ENCODE data around the gene ITGA2.

The ITGA2 gene

GRCh38 chr5:53055365-53055764 is 66.2 kb downstream of the ITGA2 start:
- no peak for DNase-seq (ENCODE audit: low read depth in 2 of 2)

DNA sequence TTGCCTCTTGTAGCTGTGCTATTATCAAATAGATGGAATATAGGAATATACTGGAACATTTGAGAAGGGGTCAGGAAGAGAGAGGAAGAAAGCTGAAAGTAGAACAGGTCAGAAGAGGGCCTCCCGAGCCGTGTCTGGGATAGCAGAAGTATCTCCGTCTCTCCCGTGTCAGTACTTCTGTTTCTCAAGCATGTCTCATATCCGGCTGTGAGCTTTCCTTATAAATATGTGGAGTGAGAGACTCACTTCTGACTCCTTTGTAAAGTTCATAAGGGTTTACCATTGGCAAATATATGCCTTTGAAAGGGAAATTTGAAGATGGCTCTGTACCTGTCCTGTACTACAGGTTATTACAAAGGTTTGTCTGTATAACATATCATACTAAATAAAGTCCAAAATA is 70.1 kb downstream of the ITGA2 start:
- no peak for DNase-seq (ENCODE audit: low read depth in 2 of 2)

GRCh38 chr5:53063176-53063575 is 74.0 kb downstream of the ITGA2 start:
- no peak for DNase-seq (ENCODE audit: low read depth in 2 of 2)

DNA sequence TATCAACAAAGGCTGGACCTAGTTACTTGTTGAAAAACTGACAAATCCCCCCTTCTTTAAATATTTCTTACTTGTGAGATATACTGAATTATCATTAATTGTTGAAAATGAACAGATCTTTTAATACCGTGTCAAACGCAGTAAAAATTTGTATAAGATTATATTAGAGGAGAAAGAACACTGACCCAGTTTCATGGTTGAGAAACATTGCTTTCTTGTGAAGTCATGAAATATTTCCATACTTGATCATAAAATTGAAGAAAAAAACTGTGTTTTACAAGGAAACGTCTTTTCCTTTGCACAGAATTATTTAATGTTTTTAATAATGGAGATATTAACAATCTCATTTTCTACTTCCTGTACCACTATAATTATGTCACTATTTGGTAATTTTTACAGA is 74.6 kb downstream of the ITGA2 start:
- no peak for DNase-seq (ENCODE audit: low read depth in 2 of 2)

DNA sequence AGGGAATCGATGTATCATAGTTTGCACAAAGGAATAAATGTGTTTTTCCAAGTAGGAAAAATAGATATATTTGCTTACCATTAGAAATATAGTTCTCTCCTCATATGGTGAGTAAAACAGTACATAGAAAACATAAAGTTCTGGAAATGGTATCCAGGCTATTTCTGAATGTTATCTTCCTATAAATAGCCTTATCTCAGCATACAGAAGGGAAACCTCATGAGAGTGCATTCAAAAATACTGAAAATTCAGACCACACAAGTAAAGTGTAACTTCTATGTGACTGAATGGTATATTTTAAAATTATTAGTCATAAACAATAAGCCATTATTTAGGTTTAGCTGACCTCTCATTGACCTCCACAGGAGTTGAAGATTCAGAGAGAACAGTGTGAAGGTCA is 76.9 kb downstream of the ITGA2 start:
- DNase-seq (ENCODE audit: low read depth in 2 of 2): no peak

DNA sequence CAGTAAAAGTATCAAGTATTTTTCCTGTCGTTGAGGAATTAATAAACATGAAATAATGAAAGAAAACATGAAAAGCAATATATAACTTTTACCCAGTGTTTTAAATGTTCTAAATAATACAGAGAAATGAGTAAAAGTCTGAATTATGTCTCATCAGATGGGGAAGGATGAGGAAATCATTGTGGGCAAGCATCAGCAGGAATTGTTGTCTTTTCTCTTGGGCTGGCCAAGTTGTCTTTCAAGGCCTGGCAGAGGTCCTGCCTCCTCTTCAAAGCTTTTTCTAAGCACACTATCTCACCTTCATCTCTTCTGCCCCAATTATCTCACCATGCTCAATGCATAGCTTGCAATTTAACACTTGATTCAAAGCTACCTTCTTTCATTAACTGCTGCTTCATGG is 78.5 kb downstream of the ITGA2 start:
- DNase-seq (ENCODE audit: low read depth in 2 of 2): no peak

- no peak for DNase-seq (ENCODE audit: low read depth in 2 of 2)
These were observed 79.2 kb downstream of the ITGA2 start for GRCh38 chr5:53068291-53068836.

DNA sequence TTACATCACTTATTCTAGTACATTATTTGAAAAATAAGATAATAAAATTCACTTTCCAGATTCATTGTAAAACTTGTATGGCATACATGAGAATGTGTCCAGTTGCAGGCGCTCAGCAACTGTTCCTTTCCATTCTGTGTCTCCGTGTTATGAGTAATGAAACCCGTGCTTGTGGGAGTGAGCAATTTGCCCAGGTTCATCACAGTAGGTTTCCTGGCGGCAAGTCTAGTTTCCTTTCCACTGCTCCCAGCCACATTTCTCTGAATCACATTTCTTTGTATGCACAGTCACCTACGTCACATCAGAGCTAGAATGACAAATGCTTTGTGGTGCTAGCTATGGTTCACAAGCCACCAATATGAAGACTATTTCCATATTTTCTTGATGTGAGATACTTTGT is 80.5 kb downstream of the ITGA2 start:
- DNase-seq (ENCODE audit: low read depth in 2 of 2): peak; percentile 19 to 46

- no peak for DNase-seq (ENCODE audit: low read depth in 2 of 2)
These were observed 82.1 kb downstream of the ITGA2 start for GRCh38 chr5:53071298-53071697.

DNA sequence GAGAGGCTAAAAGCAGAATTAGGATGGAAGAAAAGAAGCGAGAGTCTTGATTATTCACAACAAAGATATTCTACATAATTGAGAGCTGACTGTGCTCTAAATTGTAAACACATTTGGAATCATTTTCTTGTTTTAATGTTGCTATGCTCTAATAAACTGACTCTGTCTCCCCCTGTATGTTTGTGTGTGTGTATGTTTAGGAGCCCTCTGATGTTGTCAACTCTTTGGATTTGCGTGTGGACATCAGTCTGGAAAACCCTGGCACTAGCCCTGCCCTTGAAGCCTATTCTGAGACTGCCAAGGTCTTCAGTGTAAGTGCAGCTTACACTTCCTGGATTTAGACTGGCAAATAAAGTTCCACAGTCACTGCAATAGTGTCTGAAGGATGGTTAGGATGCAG is 82.6 kb downstream of the ITGA2 start:
- DNase-seq (ENCODE audit: low read depth in 2 of 2): no peak

- no peak for DNase-seq (ENCODE audit: low read depth in 2 of 2)
These were observed 84.2 kb downstream of the ITGA2 start for GRCh38 chr5:53073348-53073747.

DNA sequence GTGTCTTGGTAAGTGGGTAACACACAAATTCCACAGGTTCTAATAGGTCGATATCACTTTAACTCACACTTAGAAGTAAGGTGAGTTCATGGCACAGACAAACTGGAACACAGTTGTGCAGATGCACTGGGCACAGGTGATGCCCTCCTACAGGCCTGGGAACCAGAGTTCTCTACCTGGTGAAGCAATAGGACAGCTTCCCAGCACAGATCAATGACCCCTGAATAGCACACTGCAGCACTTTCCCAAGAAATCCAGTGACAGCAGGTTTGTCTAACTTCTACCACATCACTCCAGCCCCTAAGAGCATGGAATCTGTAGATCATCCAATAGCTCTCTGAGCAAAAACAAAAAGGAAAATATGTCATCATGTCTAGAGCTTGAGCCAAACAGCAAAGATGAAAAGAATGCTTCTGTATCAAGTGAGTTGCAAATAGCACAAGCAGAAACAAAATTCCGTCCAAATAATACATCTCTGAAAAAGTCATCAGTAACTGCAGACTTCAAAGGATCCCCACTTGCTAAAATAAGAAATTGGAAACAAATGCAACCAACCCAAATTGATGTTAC is 86.9 kb downstream of the ITGA2 start:
- no peak for DNase-seq (ENCODE audit: low read depth in 2 of 2)

DNA sequence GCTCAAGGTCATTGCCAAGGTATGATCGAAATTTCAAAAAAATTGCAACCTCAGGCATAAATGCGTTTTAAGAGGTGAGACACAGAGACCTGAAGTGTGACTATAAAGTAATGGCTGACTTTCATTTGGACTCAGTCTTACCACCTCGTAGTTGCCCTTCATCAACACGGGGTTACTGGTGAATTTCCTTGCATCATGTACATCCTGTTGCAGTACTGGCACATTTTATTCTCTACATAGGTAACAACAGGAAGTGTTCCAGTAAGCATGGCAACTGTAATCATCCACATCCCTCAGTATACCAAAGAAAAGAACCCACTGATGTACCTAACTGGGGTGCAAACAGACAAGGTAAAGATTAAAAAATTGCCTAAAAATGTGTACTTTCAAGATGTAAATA is 91.1 kb downstream of the ITGA2 start:
- DNase-seq (ENCODE audit: low read depth in 2 of 2): no peak

- DNase-seq (ENCODE audit: low read depth in 2 of 2): no peak
These were observed 94.8 kb downstream of the ITGA2 start for GRCh38 chr5:53083927-53084326.

GRCh38 chr5:53084546-53085255 is 95.5 kb downstream of the ITGA2 start:
- DNase-seq (ENCODE audit: low read depth in 2 of 2): no peak

DNA sequence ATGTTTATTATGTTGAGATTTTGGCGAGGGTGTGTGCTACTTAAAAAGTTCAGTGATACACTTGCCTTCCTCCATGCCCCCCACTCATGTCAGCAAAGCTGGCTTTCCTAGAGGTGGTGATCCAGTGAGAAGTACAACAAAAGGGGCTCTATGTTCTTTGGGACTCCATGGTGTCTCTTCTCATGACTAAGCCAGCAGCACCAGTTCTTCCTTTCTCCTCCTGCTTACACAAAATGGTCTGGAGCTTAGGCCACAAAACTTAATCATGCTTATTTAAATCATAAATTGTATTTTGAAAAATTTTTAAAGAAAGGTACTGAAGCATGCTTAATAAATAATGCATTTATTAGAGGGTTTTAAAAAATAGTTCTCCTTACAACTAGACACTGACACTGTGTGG is 98.0 kb downstream of the ITGA2 start:
- DNase-seq (ENCODE audit: low read depth in 2 of 2): no peak

- no peak for DNase-seq (ENCODE audit: low read depth in 2 of 2)
These were observed 98.5 kb downstream of the ITGA2 start for GRCh38 chr5:53087621-53088121.

DNA sequence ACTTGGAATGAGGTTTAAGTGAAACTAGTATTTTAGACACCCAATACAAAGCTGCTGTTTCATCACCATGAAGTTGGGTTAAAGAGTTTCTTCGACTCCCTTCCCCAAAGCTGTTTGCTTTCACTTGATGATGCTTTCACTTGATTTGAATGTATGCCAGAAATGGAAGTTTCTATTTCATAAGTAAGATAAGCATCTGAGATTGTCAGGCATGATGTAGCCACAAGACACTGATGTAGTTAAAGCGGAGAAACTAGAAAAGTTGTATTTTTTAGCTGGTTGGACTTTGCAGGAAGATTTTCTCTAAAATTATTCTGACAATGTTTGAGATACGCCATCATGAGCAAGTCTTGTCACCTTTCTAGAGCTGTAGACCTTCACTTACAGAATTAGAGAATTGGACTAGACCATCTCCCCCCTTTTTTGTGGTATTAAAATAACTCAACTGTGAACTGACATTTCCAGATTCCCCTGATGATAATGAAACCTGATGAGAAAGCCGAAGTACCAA is 100.4 kb downstream of the ITGA2 start:
- DNase-seq (ENCODE audit: low read depth in 2 of 2): no peak

DNA sequence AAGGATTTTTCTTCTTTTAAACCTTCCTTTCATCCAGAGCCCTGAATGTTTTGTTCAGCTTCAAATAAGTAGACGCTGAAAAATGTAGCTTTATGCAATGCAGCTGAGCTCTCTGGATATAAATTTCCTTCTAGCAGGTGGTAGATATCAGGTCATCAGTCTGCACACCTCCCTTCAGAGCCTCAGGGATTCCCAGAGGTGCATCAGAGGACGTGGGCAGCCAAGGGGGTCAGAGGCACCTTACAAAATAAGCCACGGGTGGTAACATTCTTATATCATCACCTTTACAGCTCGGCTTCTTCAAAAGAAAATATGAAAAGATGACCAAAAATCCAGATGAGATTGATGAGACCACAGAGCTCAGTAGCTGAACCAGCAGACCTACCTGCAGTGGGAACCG is 101.1 kb downstream of the ITGA2 start:
- DNase-seq (ENCODE audit: low read depth in 2 of 2): no peak

GRCh38 chr5:53091289-53091688 is 102.1 kb downstream of the ITGA2 start:
- no peak for DNase-seq (ENCODE audit: low read depth in 2 of 2)

DNA sequence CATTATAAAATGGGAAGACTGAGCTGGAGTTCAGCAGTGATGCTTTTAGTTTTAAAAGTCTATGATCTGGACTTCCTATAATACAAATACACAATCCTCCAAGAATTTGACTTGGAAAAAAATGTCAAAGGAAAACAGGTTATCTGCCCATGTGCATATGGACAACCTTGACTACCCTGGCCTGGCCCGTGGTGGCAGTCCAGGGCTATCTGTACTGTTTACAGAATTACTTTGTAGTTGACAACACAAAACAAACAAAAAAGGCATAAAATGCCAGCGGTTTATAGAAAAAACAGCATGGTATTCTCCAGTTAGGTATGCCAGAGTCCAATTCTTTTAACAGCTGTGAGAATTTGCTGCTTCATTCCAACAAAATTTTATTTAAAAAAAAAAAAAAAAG is 103.1 kb downstream of the ITGA2 start:
- DNase-seq (ENCODE audit: low read depth in 2 of 2): no peak

DNA sequence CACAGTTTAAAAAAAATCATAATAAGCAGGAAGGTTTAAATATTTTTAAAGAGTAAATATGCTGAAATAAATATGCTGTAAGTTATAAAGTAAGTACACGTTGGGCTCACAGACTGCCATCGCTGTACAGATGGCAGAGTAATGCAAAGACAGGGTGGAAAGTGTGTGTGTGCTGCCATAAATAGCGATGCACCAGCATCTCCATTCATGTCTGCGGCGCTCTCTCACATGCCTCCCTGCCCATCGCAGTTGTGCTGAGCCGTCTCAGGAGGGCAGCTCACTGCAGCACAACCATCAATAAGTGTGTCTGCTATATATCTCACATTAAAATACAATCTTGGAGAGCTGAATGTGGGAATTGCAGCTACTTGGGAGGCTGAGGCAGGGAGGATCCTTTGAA is 106.1 kb downstream of the ITGA2 start:
- DNase-seq (ENCODE audit: low read depth in 2 of 2): no peak

DNA sequence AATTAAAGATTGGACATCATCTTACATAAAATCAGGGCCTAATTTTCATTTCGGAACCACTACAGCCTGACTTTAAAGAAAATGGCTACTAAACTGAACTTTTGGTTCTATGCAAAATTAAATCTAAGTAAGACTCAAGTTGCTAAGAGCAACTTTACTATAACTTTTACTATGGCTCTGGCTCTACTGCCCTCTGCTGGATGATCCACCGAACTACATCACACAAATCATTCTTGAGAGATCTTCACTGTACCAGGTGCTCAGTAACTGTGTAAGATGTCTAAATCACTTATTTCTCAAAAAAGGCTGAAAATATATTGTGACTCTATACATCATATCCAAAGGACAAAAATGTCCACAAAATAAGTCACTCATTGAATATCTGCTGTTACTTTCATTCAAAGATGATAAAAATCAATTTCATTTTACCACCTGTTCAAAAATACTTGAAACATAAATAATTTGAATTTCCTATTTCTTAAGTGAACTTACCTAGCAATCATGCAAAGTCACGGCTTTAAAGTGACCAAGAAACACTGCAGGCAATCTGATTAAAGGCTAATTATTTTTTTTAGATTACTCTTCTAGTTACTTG is 106.9 kb downstream of the ITGA2 start:
- DNase-seq (ENCODE audit: low read depth in 2 of 2): peak; percentile 19 to 59

Data from stimulated activated CD8-positive, alpha-beta memory T cell treated with anti-CD3 and anti-CD28 coated beads, Interleukin-2, amount 100 ng/mL, for 48 hours (primary cell).